ENCODE results near the gene MRC2.

DNA sequence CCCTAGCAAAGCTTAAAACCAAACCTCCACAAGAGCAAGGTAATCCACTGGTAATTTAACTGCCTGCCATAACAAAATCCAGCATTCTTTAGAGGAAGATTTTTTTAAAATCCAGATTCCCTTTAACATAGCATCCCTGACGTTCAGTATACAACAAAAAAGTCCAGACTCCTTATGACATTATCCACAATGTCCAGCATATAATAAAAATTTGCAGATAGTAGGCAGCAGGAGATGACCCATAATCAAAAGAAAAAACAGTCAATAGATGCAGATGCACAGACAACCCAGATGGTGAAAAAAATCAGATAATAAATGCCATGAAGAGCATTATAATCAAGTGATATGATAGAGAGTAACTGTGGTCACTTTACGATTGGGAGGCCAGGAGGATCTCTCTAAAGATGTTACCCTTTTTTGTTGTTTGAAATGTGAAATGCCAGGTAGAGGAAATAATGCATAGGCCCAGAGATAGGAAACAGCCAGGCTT, 33.2 kb downstream of the MRC2 start:
- TF ChIP-seq CTCF (IDR thresholded peaks at IDR 0.05): no peak
- no peak for TF ChIP-seq EP300 (IDR thresholded peaks at IDR 0.05)

Measured in tibial nerve (tissue), 4 donors.